Liver (tissue), 3 donors: ENCODE measurements around the gene CNOT11.

Experiments
- GABPA ChIP-seq, 2 donors: IDR thresholded peaks in 1 of 2; conservative IDR thresholded peaks in 1 of 2; 2 replicates each; pipeline ENCODE4 v1.6.1; 2016; ENCODE audit warnings: antibody characterized with exemption in 2 of 2, mild to moderate bottlenecking in 1 of 2, moderate library complexity in 1 of 2
- HNF4G ChIP-seq: IDR thresholded peaks from 2 replicates; pipeline ENCODE4 v1.6.1; 2016; ENCODE audit warnings: antibody characterized with exemption
- NR2F2 ChIP-seq: IDR thresholded peaks from 2 replicates; pipeline ENCODE4 v1.6.1; 2016; ENCODE audit warnings: antibody characterized with exemption
- RAD21 ChIP-seq, 2 donors: IDR thresholded peaks; 2 replicates each; pipeline ENCODE4 v1.6.1; 2016; ENCODE audit warnings: antibody characterized with exemption in 2 of 2, mild to moderate bottlenecking in 2 of 2
- TAF1 ChIP-seq: conservative IDR thresholded peaks from 2 replicates; pipeline ENCODE4 v1.6.1; 2016; ENCODE audit warnings: antibody characterized with exemption, mild to moderate bottlenecking
- YY1 ChIP-seq: IDR thresholded peaks from 2 replicates; pipeline ENCODE4 v1.6.1; 2016; ENCODE audit warnings: antibody characterized with exemption, mild to moderate bottlenecking
- TF ChIP-seq, protein P1 (sequence below): fragments of 150-350 bp; IDR thresholded peaks from 2 replicates; pipeline ENCODE4 v1.5.1; 2017; ENCODE audit warnings: improper control_type of control experiment, low read depth, low read length; ENCODE audit not compliant: missing input control
- TF ChIP-seq, protein P2 (sequence below): IDR thresholded peaks from 2 replicates; pipeline ENCODE4 v1.6.1; 2016; ENCODE audit warnings: antibody characterized with exemption
- TF ChIP-seq, protein P3 (sequence below): IDR thresholded peaks from 2 replicates; pipeline ENCODE4 v1.6.1; 2016; ENCODE audit warnings: antibody characterized with exemption, mild to moderate bottlenecking
- TF ChIP-seq, protein P4 (sequence below): IDR thresholded peaks from 2 replicates; pipeline ENCODE4 v1.6.1; 2016; ENCODE audit warnings: antibody characterized with exemption
- donor health status: healthy.
- donor health status: healthy.

DNA sequence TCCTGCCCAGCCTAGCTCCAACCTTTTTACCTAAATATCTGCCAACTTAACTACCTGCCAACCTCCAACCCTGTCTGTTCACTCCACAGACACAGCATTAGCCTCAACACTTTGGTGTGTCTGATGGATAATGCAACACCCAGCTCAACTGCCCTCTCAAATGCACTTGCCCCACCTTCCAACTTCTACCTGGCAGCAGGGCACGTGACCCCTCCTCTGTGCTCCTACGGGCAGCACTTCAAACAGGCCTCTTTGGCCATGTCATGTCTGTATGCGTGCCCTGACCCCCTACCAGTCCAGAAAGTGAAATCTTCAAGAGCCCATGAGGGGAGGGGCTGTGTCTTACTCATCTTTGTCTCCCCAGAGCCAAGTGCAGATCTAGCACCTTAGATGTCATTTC, 30.3 kb downstream of the CNOT11 start:
- TF ChIP-seq, protein P1, sequence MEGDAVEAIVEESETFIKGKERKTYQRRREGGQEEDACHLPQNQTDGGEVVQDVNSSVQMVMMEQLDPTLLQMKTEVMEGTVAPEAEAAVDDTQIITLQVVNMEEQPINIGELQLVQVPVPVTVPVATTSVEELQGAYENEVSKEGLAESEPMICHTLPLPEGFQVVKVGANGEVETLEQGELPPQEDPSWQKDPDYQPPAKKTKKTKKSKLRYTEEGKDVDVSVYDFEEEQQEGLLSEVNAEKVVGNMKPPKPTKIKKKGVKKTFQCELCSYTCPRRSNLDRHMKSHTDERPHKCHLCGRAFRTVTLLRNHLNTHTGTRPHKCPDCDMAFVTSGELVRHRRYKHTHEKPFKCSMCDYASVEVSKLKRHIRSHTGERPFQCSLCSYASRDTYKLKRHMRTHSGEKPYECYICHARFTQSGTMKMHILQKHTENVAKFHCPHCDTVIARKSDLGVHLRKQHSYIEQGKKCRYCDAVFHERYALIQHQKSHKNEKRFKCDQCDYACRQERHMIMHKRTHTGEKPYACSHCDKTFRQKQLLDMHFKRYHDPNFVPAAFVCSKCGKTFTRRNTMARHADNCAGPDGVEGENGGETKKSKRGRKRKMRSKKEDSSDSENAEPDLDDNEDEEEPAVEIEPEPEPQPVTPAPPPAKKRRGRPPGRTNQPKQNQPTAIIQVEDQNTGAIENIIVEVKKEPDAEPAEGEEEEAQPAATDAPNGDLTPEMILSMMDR, result no peak
- TF ChIP-seq HNF4G (no peak), RAD21 (IDR thresholded peaks at IDR 0.05) (no peak), YY1 (no peak), GABPA (IDR thresholded peaks at IDR 0.05 in 1 of 2, conservative IDR thresholded peaks at IDR 0.05 in 1 of 2) (no peak), NR2F2 (no peak), TAF1 (no peak)
- TF ChIP-seq, protein P2, sequence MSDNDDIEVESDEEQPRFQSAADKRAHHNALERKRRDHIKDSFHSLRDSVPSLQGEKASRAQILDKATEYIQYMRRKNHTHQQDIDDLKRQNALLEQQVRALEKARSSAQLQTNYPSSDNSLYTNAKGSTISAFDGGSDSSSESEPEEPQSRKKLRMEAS, result no peak
- TF ChIP-seq, protein P3, sequence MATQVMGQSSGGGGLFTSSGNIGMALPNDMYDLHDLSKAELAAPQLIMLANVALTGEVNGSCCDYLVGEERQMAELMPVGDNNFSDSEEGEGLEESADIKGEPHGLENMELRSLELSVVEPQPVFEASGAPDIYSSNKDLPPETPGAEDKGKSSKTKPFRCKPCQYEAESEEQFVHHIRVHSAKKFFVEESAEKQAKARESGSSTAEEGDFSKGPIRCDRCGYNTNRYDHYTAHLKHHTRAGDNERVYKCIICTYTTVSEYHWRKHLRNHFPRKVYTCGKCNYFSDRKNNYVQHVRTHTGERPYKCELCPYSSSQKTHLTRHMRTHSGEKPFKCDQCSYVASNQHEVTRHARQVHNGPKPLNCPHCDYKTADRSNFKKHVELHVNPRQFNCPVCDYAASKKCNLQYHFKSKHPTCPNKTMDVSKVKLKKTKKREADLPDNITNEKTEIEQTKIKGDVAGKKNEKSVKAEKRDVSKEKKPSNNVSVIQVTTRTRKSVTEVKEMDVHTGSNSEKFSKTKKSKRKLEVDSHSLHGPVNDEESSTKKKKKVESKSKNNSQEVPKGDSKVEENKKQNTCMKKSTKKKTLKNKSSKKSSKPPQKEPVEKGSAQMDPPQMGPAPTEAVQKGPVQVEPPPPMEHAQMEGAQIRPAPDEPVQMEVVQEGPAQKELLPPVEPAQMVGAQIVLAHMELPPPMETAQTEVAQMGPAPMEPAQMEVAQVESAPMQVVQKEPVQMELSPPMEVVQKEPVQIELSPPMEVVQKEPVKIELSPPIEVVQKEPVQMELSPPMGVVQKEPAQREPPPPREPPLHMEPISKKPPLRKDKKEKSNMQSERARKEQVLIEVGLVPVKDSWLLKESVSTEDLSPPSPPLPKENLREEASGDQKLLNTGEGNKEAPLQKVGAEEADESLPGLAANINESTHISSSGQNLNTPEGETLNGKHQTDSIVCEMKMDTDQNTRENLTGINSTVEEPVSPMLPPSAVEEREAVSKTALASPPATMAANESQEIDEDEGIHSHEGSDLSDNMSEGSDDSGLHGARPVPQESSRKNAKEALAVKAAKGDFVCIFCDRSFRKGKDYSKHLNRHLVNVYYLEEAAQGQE, result no peak
- TF ChIP-seq, protein P4, sequence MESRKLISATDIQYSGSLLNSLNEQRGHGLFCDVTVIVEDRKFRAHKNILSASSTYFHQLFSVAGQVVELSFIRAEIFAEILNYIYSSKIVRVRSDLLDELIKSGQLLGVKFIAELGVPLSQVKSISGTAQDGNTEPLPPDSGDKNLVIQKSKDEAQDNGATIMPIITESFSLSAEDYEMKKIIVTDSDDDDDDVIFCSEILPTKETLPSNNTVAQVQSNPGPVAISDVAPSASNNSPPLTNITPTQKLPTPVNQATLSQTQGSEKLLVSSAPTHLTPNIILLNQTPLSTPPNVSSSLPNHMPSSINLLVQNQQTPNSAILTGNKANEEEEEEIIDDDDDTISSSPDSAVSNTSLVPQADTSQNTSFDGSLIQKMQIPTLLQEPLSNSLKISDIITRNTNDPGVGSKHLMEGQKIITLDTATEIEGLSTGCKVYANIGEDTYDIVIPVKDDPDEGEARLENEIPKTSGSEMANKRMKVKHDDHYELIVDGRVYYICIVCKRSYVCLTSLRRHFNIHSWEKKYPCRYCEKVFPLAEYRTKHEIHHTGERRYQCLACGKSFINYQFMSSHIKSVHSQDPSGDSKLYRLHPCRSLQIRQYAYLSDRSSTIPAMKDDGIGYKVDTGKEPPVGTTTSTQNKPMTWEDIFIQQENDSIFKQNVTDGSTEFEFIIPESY, result no peak
